K562 (cell line): ENCODE data around the gene SH2D5. TPM values are rescaled to one million over a fixed set of nuclear protein-coding genes. Genes with fewer than 3 reads are reported as not detected.

ENCODE experiments used
- ATAC-seq: fragments of 200-7000 bp; cut with Tn5 transposase; 3 replicates; pipeline ENCODE4 v1.9.1; 2020; ENCODE audit warnings: moderate library complexity
- BruUV-seq: library from RNA; stranded (reverse); fragments of 400-500 nt; replicated peaks from 2 replicates; lab custom pipeline; 2021; lab: Mats Ljungman, UMichigan
- CTCF ChIA-PET: fragments of 300-600 bp; formaldehyde crosslinking; extraction: SDS; loops from one replicate; lab custom pipeline; 2021; ENCODE audit warnings: low intra/inter-chr PET ratio; lab: Yijun Ruan, JAX
- POLR2A ChIA-PET: fragments of 300-600, 350-650 bp; sonication (Branson Sonifier 250); formaldehyde crosslinking; extraction: SDS; loops from one replicate; lab custom pipeline; 2021; ENCODE audit warnings: antibody characterized with exemption, inconsistent platforms; lab: Yijun Ruan, JAX
- DNase-seq, 4 experiments: peaks; one replicate each; pipeline versions ENCODE4 v3.0.0 to v3.0.0-alpha.2; 2011 to 2018; ENCODE audit warnings: low spot score in 3 of 4, mixed read lengths in 3 of 4; ENCODE audit errors: extremely low read depth in 1 of 4
- FAIRE-seq: peaks from 2 replicates; lab custom pipeline; 2011; peaks lifted over from hg19 to GRCh38; lab: Jason Lieb, UNC
- H2AFZ ChIP-seq: 2 replicates; pipeline ENCODE4 v1.6.0; 2011; ENCODE audit warnings: low read depth, low read length, control low read depth, inconsistent platforms
- H3K27ac ChIP-seq: fragments of 200-600 bp; 3 replicates; pipeline ENCODE4 v1.8.0; 2011; ENCODE audit warnings: low read depth, mild to moderate bottlenecking, control low read depth, inconsistent platforms, low read length, moderate library complexity, mixed read lengths; ENCODE audit errors: extremely low read depth
- H3K27me3 ChIP-seq, 2 experiments: fragments of 300-600 bp in 1 of 2; 2 replicates in 1 of 2; 3 replicates in 1 of 2; pipeline versions ENCODE4 v1.6.0 to v1.8.0; 2011; ENCODE audit warnings: inconsistent platforms in 2 of 2, low read length in 2 of 2, mild to moderate bottlenecking in 1 of 2, mixed read lengths in 1 of 2, moderate library complexity in 1 of 2; ENCODE audit not compliant: control insufficient read depth in 2 of 2, insufficient read depth in 2 of 2
- H3K36me3 ChIP-seq: fragments of 300-600 bp; 3 replicates; pipeline ENCODE4 v1.8.0; 2011; ENCODE audit warnings: mild to moderate bottlenecking, low read length, inconsistent platforms; ENCODE audit not compliant: control insufficient read depth, insufficient read depth
- H3K4me1 ChIP-seq, 2 experiments: fragments of 200-600 bp in 1 of 2; replicated peaks in 1 of 2; 2 replicates in 1 of 2; 3 replicates in 1 of 2; pipeline versions ENCODE4 v1.5.1 to v1.8.0; 2011; ENCODE audit warnings: inconsistent platforms in 2 of 2, low read length in 2 of 2, mild to moderate bottlenecking in 1 of 2, mixed read lengths in 1 of 2, moderate library complexity in 1 of 2; ENCODE audit not compliant: control insufficient read depth in 2 of 2, insufficient read depth in 2 of 2
- H3K4me2 ChIP-seq: 2 replicates; pipeline ENCODE4 v1.6.1; 2011; ENCODE audit warnings: low read length, control low read depth, inconsistent platforms, mixed read lengths; ENCODE audit not compliant: insufficient read depth
- H3K4me3 ChIP-seq: fragments of 200-600 bp; sonication (generic), shearing (Covaris generic); 2 replicates; pipeline ENCODE4 v1.5.1; 2016; ENCODE audit warnings: control low read depth, inconsistent platforms
- H3K79me2 ChIP-seq: fragments of 200-600 bp; 3 replicates; pipeline ENCODE4 v1.8.0; 2011; ENCODE audit warnings: low read length, inconsistent platforms; ENCODE audit not compliant: control insufficient read depth, insufficient read depth
- H3K9ac ChIP-seq, 2 experiments: 2 replicates each; pipeline versions ENCODE4 v1.6.0 to v1.6.1; 2011; ENCODE audit warnings: low read depth in 2 of 2, low read length in 2 of 2, control low read depth in 1 of 2, inconsistent platforms in 1 of 2, mild to moderate bottlenecking in 1 of 2, mixed read lengths in 1 of 2; ENCODE audit not compliant: insufficient read depth in 1 of 2
- H3K9me1 ChIP-seq: one replicate; pipeline ENCODE4 v1.6.0; 2011; ENCODE audit warnings: inconsistent platforms, mild to moderate bottlenecking, low read length, moderate library complexity; ENCODE audit not compliant: control insufficient read depth, insufficient read depth
- H3K9me3 ChIP-seq: replicated peaks from 2 replicates; pipeline ENCODE4 v1.5.1; 2011; ENCODE audit warnings: low read depth, low read length, inconsistent platforms; ENCODE audit not compliant: control insufficient read depth, insufficient read depth
- H4K20me1 ChIP-seq: replicated peaks from 2 replicates; pipeline ENCODE4 v1.6.1; 2011; ENCODE audit warnings: low read length, inconsistent platforms, mixed read lengths; ENCODE audit not compliant: control insufficient read depth, insufficient read depth
- L3MBTL2 ChIP-seq: fragments of 450-650 bp; IDR thresholded peaks from 2 replicates; pipeline ENCODE4 v1.6.1; 2016; ENCODE audit warnings: mild to moderate bottlenecking, moderate library complexity
- PHF8 ChIP-seq: fragments of 200-600 bp; sonication (generic); IDR thresholded peaks from 2 replicates; pipeline ENCODE4 v1.6.1; 2012; ENCODE audit warnings: mixed run types, mild to moderate bottlenecking, inconsistent platforms, low read length, moderate library complexity, borderline replicate concordance
- ZFP36 ChIP-seq: fragments of 150-350 bp; IDR thresholded peaks from 2 replicates; pipeline ENCODE4 v1.6.1; 2018; ENCODE audit warnings: low read length, low read depth; ENCODE audit not compliant: partially characterized antibody
- ZNF561 ChIP-seq: fragments of 450-650 bp; formaldehyde crosslinking; conservative IDR thresholded peaks from 2 replicates; pipeline ENCODE4 v1.4.0; 2020; ENCODE audit warnings: mild to moderate bottlenecking, moderate library complexity
- WGBS: fragments of 100-300 bp; shearing (Covaris generic); methylation state at CpG from one replicate; pipeline ENCODE4 v1.1.6; 2016; ENCODE audit warnings: low coverage, mixed read lengths; ENCODE audit not compliant: insufficient coverage; ENCODE audit errors: missing lambda C conversion rate; 5-methylcytosine and 5-hydroxymethylcytosine counted together
- in situ Hi-C: fragments of 300-500 bp; cut with MboI; formaldehyde crosslinking; loops from 4 replicates; pipeline ENCODE4 v1.15.0; 2018; ENCODE audit warnings: inconsistent platforms, mixed read lengths
- intact Hi-C: fragments of 100-400 bp; cut with micrococcal nuclease; formaldehyde crosslinking; loops from 2 replicates; pipeline ENCODE4 v1.14.2; 2022
- polyA plus RNA-seq, 8 experiments: library from polyadenylated mRNA; depleted of rRNA in 4 of 8; stranded (reverse) in 5 of 8; unstranded in 3 of 8; fragments of >200 nt; fragmentation: Nextera tagmentation in 2 of 8; fragmentation: Illumina TruSeq in 1 of 8; extraction: Ambion mirVana in 2 of 8; extraction: Trizol in 1 of 8; gene quantifications; 2 replicates each; pipeline versions ENCODE4 v1.2.1 to v1.2.3, GENCODE V29; 2011 to 2014; ENCODE audit warnings: inconsistent platforms in 1 of 8, missing spikeins in 1 of 8
- total RNA-seq, 7 experiments: library from RNA; depleted of rRNA in 6 of 7; stranded (reverse); fragments of >200 nt in 6 of 7; fragmentation: Illumina TruSeq in 2 of 7; extraction: Trizol in 2 of 7; gene quantifications; 2 replicates each; pipeline versions ENCODE4 v1.2.1 to v1.2.3, GENCODE V29; 2011 to 2021; ENCODE audit warnings: low replicate concordance in 1 of 7
- TF ChIP-seq, protein P1 (sequence below): fragments of 250-450 bp; sonication (Bioruptor Pico); IDR thresholded peaks from 2 replicates; pipeline ENCODE4 v1.5.0; 2021

SH2D5 gene
- total and polyA plus RNA-seq, 9 of the 15 experiments (the other 6 are each of a cell fraction or from before 2014, with no cell fraction given) = 0.06 to 0.11 TPM; not detected in 7

DNA sequence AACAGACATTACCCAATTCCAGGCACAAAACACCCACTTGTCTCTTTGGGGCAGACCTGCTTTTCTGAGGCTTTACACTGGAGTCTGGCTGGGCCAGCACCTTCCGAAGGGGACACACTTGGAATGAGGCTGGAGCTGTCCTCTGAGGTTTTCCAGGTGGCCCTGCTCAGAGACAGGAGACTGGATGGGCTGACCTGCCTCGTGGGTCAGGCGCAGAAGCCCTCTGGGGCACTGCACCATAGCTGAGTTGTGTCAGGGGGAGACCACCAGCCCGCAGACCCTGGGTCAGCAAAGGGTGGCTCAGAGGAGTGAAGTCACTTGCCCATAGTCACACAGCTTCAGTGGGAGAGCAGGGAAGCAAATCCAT is 1.8 kb downstream of the SH2D5 start:
- H3K9me1 ChIP-seq = peaks cover 8% of the 10 kb centered on the region
- H3K4me2 ChIP-seq = no peak overlapping the region
- no peak overlapping the region for H3K27ac ChIP-seq
- H3K9me3 ChIP-seq = no peaks in the 10 kb centered on the region; the same call in 1 of the 2 replicates
- no peaks in the 10 kb centered on the region for H3K36me3 ChIP-seq
- peaks cover 12 to 53% of the 10 kb centered on the region in 2 experiments for H3K4me1 ChIP-seq
- H3K4me3 ChIP-seq = no peak overlapping the region
- FAIRE-seq (no peak), DNase-seq (no peak), ATAC-seq (no peak)
- H4K20me1 ChIP-seq = peaks cover 3% of the 10 kb centered on the region; the same call in 1 of the 2 replicates
- H3K9ac ChIP-seq = no peak overlapping the region
- H2AFZ ChIP-seq = no peak overlapping the region
- peaks cover 0 to 43% of the 10 kb centered on the region in 2 experiments; a peak in 4 of 5 replicates for H3K27me3 ChIP-seq
- ChIA-PET CTCF (no interaction called here), POLR2A (interaction anchor here (0.5 to 0.6 kb wide), 2 partner anchors 43 to 255 kb away, joined by 3 read pairs; no protein-coding TSS in a partner anchor)
- 13% methylated on average over 4 of the region's 4 CpGs for WGBS
- intact Hi-C loops (no loop called here), in situ Hi-C loops (no loop called here)
- no TSS peak for BruUV-seq
- TF ChIP-seq, protein P1, sequence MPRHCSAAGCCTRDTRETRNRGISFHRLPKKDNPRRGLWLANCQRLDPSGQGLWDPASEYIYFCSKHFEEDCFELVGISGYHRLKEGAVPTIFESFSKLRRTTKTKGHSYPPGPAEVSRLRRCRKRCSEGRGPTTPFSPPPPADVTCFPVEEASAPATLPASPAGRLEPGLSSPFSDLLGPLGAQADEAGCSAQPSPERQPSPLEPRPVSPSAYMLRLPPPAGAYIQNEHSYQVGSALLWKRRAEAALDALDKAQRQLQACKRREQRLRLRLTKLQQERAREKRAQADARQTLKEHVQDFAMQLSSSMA = no peak
- TF ChIP-seq ZNF561 (no peak), L3MBTL2 (no peak), PHF8 (no peak), ZFP36 (peak; percentile 65)
- no peaks in the 10 kb centered on the region for H3K79me2 ChIP-seq
